GM18511 (cell line): ENCODE data around the gene PHYH.
"Not testable (repeated sequence)": the region's sequence is repeated elsewhere in the genome, so short reads cannot be mapped to it uniquely, and the experiment has no call there.

Experiments used
- ATAC-seq: cut with Tn5 transposase; IDR thresholded peaks from one replicate; pipeline ENCODE4 v1.9.1; 2021; ENCODE audit warnings: mild to moderate bottlenecking, moderate library complexity; ENCODE audit not compliant: unreplicated experiment

PHYH gene

GRCh38 chr10:13322615-13323148, 22.8 kb upstream of the PHYH start:
- no peak for ATAC-seq

- ATAC-seq, result no peak
Measured at GRCh38 chr10:13321576-13321975, 21.7 kb upstream of the PHYH start.

GRCh38 chr10:13319166-13319565, 19.3 kb upstream of the PHYH start:
- no peak for ATAC-seq

- ATAC-seq, result no peak
Measured at GRCh38 chr10:13317474-13317873, 17.6 kb upstream of the PHYH start.

- no peak for ATAC-seq
Measured at GRCh38 chr10:13316635-13317311, 16.9 kb upstream of the PHYH start.

GRCh38 chr10:13315361-13315760, 15.5 kb upstream of the PHYH start:
- no peak for ATAC-seq

GRCh38 chr10:13311177-13311575, 11.3 kb upstream of the PHYH start:
- no peak for ATAC-seq

- ATAC-seq, result no peak
Measured at GRCh38 chr10:13310518-13311176, 10.8 kb upstream of the PHYH start.

GRCh38 chr10:13309792-13310191, 9.9 kb upstream of the PHYH start:
- no peak for ATAC-seq

- ATAC-seq, result no peak
Measured at GRCh38 chr10:13308096-13308495, 8.2 kb upstream of the PHYH start.

GRCh38 chr10:13306103-13306502, 6.2 kb upstream of the PHYH start:
- ATAC-seq, result no peak

GRCh38 chr10:13302821-13303555, 3.1 kb upstream of the PHYH start:
- ATAC-seq, result no peak

- ATAC-seq, result no peak
Measured at GRCh38 chr10:13298748-13299436, 972 bp downstream of the PHYH start.

- ATAC-seq, result no peak
Measured at GRCh38 chr10:13296476-13296875, 3.4 kb downstream of the PHYH start.

GRCh38 chr10:13294784-13295183, 5.1 kb downstream of the PHYH start:
- no peak for ATAC-seq

GRCh38 chr10:13291821-13292773, 7.8 kb downstream of the PHYH start:
- no peak for ATAC-seq

- no peak for ATAC-seq
Measured at GRCh38 chr10:13291061-13291460, 8.8 kb downstream of the PHYH start.

- no peak for ATAC-seq
Measured at GRCh38 chr10:13284050-13284449, 15.8 kb downstream of the PHYH start.

GRCh38 chr10:13282348-13282747, 17.5 kb downstream of the PHYH start:
- ATAC-seq, result not testable (repeated sequence)

- ATAC-seq, result no peak
Measured at GRCh38 chr10:13276749-13277365, 23.0 kb downstream of the PHYH start.
